ENCODE measurements around the gene HRH1.
"Not testable (repeated sequence)": the region's sequence is repeated elsewhere in the genome, so short reads cannot be mapped to it uniquely, and the experiment has no call there.

The HRH1 gene

GRCh38 chr3:11248596-11248995 is 94.3 kb downstream of the HRH1 start:
- no peak overlapping the region for H3K27ac ChIP-seq
- no peak for TF ChIP-seq CTCF (IDR thresholded peaks at IDR 0.05; ENCODE audit: low read depth, low read length)
- no peaks in the 10 kb centered on the region for H3K9me3 ChIP-seq (ENCODE audit: severe bottlenecking)
- no peak overlapping the region for H3K4me3 ChIP-seq (ENCODE audit: low read depth, low read length)
- H3K27me3 ChIP-seq (ENCODE audit: insufficient read depth, low read depth, severe bottlenecking) = no peaks in the 10 kb centered on the region
- DNase-seq = no peak
- H3K36me3 ChIP-seq = no peaks in the 10 kb centered on the region

DNA sequence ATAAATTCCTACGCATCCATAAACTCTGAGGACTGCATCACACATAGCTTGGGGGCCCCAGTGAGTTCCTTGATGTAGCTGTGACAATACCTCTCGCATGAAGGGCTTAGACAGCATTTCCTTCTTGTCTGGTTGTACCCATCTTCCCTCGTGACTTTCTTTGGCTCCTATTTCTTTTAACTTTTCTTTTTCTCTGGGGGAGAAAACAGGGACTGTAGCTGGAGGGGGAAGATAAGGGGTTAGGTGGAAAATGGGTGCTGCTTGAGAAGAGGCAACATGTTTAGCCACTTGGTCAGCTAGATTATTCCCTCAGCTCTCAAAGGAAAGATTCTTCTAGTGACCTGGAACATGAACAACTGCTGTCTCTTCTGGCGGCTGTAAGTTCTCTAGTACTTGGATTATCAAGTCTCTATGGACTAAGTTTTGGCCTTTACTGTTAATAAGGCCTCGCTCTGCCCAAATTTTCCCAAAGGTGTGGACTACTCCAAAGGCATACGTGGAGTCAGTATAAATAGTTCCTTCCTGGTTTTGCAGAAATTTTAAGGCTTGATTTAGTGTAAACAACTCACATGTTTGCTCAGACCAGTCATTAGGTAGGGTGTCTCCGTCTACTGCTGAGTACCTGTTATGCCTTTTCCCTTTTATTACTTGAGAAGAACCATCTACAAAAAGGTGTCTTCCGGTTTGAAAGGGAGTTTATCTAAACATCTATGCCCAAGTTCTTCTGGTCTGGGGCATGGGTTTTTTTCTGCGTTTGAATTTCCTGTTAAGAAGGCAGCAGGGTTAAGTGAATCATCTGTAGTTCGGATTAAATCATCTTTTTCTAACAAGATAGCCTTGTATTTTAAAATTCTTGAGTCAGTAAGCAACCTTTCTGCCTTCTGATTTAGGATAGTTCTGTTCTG is 96.9 kb downstream of the HRH1 start:
- no peak for TF ChIP-seq CTCF (IDR thresholded peaks at IDR 0.05; ENCODE audit: low read depth, low read length)
- H3K4me3 ChIP-seq (ENCODE audit: low read depth, low read length) = no peak overlapping the region
- no peaks in the 10 kb centered on the region for H3K27me3 ChIP-seq (ENCODE audit: insufficient read depth, low read depth, severe bottlenecking)
- no peak overlapping the region for H3K27ac ChIP-seq
- DNase-seq = no peak
- H3K36me3 ChIP-seq = no peaks in the 10 kb centered on the region
- H3K9me3 ChIP-seq (ENCODE audit: severe bottlenecking) = no peaks in the 10 kb centered on the region

DNA sequence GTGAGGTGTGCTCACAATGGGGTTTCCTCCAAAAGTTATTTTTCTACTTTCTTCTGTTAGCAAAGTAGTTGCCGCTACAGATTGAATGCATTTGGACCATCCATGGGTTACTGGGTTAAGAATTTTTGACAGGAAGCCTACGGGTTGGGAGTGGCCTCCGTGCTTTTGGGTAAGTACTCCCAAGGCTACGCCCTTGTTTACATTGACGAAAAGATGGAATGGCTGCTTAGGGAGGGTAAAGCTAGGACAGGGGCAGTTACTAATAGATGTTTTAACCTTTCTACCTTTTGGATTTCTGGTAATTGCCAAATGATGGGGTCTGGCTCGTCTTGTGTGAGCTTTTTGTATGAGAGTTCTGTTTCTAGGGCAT is 97.5 kb downstream of the HRH1 start:
- Histone ChIP-seq H3K4me3 (ENCODE audit: low read depth, low read length) (no peak overlapping the region), H3K36me3 (no peaks in the 10 kb centered on the region), H3K27ac (no peak overlapping the region), H3K27me3 (ENCODE audit: insufficient read depth, low read depth, severe bottlenecking) (no peaks in the 10 kb centered on the region), H3K9me3 (ENCODE audit: severe bottlenecking) (no peaks in the 10 kb centered on the region)
- no peak for DNase-seq
- TF ChIP-seq CTCF (IDR thresholded peaks at IDR 0.05; ENCODE audit: low read depth, low read length) = no peak

- Histone ChIP-seq H3K36me3 (no peaks in the 10 kb centered on the region), H3K4me3 (ENCODE audit: low read depth, low read length) (no peak overlapping the region), H3K27ac (no peak overlapping the region), H3K27me3 (ENCODE audit: insufficient read depth, low read depth, severe bottlenecking) (no peaks in the 10 kb centered on the region), H3K9me3 (ENCODE audit: severe bottlenecking) (no peaks in the 10 kb centered on the region)
- DNase-seq = no peak
- TF ChIP-seq CTCF (IDR thresholded peaks at IDR 0.05; ENCODE audit: low read depth, low read length) = no peak
These were observed 100.6 kb downstream of the HRH1 start for GRCh38 chr3:11254876-11255275.

- not testable (repeated sequence) for H3K36me3 ChIP-seq; H3K4me3 ChIP-seq (ENCODE audit: low read depth, low read length); DNase-seq; H3K27ac ChIP-seq; H3K9me3 ChIP-seq (ENCODE audit: severe bottlenecking); H3K27me3 ChIP-seq (ENCODE audit: insufficient read depth, low read depth, severe bottlenecking)
These were observed 101.2 kb downstream of the HRH1 start for GRCh38 chr3:11255537-11255936.

- no peaks in the 10 kb centered on the region for H3K36me3 ChIP-seq
- peak; percentile 21; the same call in 1 of the 2 replicates for TF ChIP-seq CTCF (IDR thresholded peaks at IDR 0.05; ENCODE audit: low read depth, low read length)
- no peak for DNase-seq
These were observed 104.7 kb downstream of the HRH1 start for GRCh38 chr3:11258958-11259357.

More at GRCh38 chr3:11258958-11259357, 104.7 kb downstream of the HRH1 start:
- H3K27ac ChIP-seq = no peak overlapping the region
- H3K9me3 ChIP-seq (ENCODE audit: severe bottlenecking) = no peaks in the 10 kb centered on the region
- H3K4me3 ChIP-seq (ENCODE audit: low read depth, low read length) = no peak overlapping the region
- no peaks in the 10 kb centered on the region for H3K27me3 ChIP-seq (ENCODE audit: insufficient read depth, low read depth, severe bottlenecking)
